HEK293 (cell line): Measurements from ENCODE around the gene KLRC4.
A peak's percentile ranks its signal among the peaks of the same experiment; 100 is the strongest.
"Not testable (repeated sequence)": the region's sequence is repeated elsewhere in the genome, so short reads cannot be mapped to it uniquely, and the experiment has no call there.

Experiments used
- CTCF ChIA-PET: fragments of 350-600 bp; formaldehyde crosslinking; extraction: SDS; loops from one replicate; lab custom pipeline; 2021; ENCODE audit warnings: antibody characterized with exemption; lab: Yijun Ruan, JAX
- POLR2A ChIA-PET: fragments of 300-600 bp; formaldehyde crosslinking; extraction: SDS; loops from one replicate; lab custom pipeline; 2020; ENCODE audit warnings: antibody characterized with exemption, inconsistent platforms; lab: Yijun Ruan, JAX
- H3K27ac ChIP-seq: fragments of 200-500 bp; sonication (Bioruptor generic); 2 replicates; pipeline ENCODE4 v1.5.1; 2014; ENCODE audit warnings: low read depth, low read length, control low read depth, inconsistent platforms; ENCODE audit errors: extremely low read depth
- H3K36me3 ChIP-seq, 2 experiments: fragments of 200-500 bp in 1 of 2; sonication (Bioruptor generic) in 1 of 2; 1 replicate in 1 of 2; 2 replicates in 1 of 2; pipeline ENCODE4 v1.5.1; 2014 to 2017; ENCODE audit warnings: inconsistent platforms in 2 of 2, low read length in 2 of 2; ENCODE audit not compliant: control insufficient read depth in 2 of 2, insufficient read depth in 1 of 2
- H3K4me1 ChIP-seq: fragments of 200-500 bp; sonication (Bioruptor generic); 2 replicates; pipeline ENCODE4 v1.5.1; 2014; ENCODE audit warnings: mild to moderate bottlenecking, low read length, inconsistent platforms; ENCODE audit not compliant: control insufficient read depth, insufficient read depth
- H3K4me3 ChIP-seq: 2 replicates; pipeline ENCODE4 v1.5.1; 2011; ENCODE audit warnings: low read depth, mild to moderate bottlenecking, control low read depth, low read length, moderate library complexity
- H3K9me3 ChIP-seq: fragments of 200-500 bp; sonication (Bioruptor generic); 2 replicates; pipeline ENCODE4 v1.5.1; 2014; ENCODE audit warnings: low read depth, low read length, inconsistent platforms; ENCODE audit not compliant: control insufficient read depth, insufficient read depth
- FEZF1 ChIP-seq: fragments of 450-650 bp; formaldehyde crosslinking; IDR thresholded peaks from 2 replicates; pipeline ENCODE4 v1.5.1; 2016; ENCODE audit warnings: missing biosample characterization, missing genetic modification characterization
- KLF8 ChIP-seq: fragments of 450-650 bp; formaldehyde crosslinking; IDR thresholded peaks from 2 replicates; pipeline ENCODE4 v1.5.1; 2016; ENCODE audit warnings: missing biosample characterization, missing genetic modification characterization
- ZBTB21 ChIP-seq: fragments of 450-650 bp; formaldehyde crosslinking; IDR thresholded peaks from 2 replicates; pipeline ENCODE4 v1.5.1; 2017; ENCODE audit warnings: missing biosample characterization, missing genetic modification characterization
- ZBTB8A ChIP-seq: fragments of 450-650 bp; formaldehyde crosslinking; IDR thresholded peaks from 2 replicates; pipeline ENCODE4 v1.5.1; 2016; ENCODE audit warnings: missing biosample characterization, missing genetic modification characterization
- ZNF10 ChIP-seq: fragments of 450-650 bp; formaldehyde crosslinking; IDR thresholded peaks from 2 replicates; pipeline ENCODE4 v1.5.1; 2017; ENCODE audit warnings: missing biosample characterization, missing genetic modification characterization
- ZNF350 ChIP-seq: fragments of 450-650 bp; formaldehyde crosslinking; IDR thresholded peaks from 2 replicates; pipeline ENCODE4 v1.5.0; 2017; ENCODE audit warnings: missing biosample characterization, mild to moderate bottlenecking, missing genetic modification characterization
- ZNF404 ChIP-seq: fragments of 450-650 bp; formaldehyde crosslinking; IDR thresholded peaks from 2 replicates; pipeline ENCODE4 v1.5.1; 2017; ENCODE audit warnings: missing biosample characterization, missing genetic modification characterization
- ZNF473 ChIP-seq: fragments of 450-650 bp; formaldehyde crosslinking; IDR thresholded peaks from 2 replicates; pipeline ENCODE4 v1.5.1; 2017; ENCODE audit warnings: missing biosample characterization, missing genetic modification characterization
- ZNF501 ChIP-seq: fragments of 450-650 bp; formaldehyde crosslinking; IDR thresholded peaks from 2 replicates; pipeline ENCODE4 v1.5.1; 2016; ENCODE audit warnings: missing biosample characterization, missing genetic modification characterization
- ZNF529 ChIP-seq: fragments of 450-650 bp; formaldehyde crosslinking; IDR thresholded peaks from 2 replicates; pipeline ENCODE4 v1.5.1; 2017; ENCODE audit warnings: missing genetic modification characterization, missing biosample characterization; ENCODE audit not compliant: insufficient replicate concordance
- ZNF544 ChIP-seq: fragments of 450-650 bp; formaldehyde crosslinking; IDR thresholded peaks from 2 replicates; pipeline ENCODE4 v1.5.0; 2017; ENCODE audit warnings: missing biosample characterization, missing genetic modification characterization
- ZNF747 ChIP-seq: fragments of 450-650 bp; formaldehyde crosslinking; IDR thresholded peaks from 2 replicates; pipeline ENCODE4 v1.5.1; 2016; ENCODE audit warnings: missing biosample characterization, missing genetic modification characterization
- ZNF768 ChIP-seq: fragments of 450-650 bp; formaldehyde crosslinking; IDR thresholded peaks from 2 replicates; pipeline ENCODE4 v1.5.1; 2018; ENCODE audit warnings: missing biosample characterization, mild to moderate bottlenecking, missing genetic modification characterization
- ZSCAN16 ChIP-seq: fragments of 450-650 bp; formaldehyde crosslinking; IDR thresholded peaks from 2 replicates; pipeline ENCODE4 v1.5.1; 2016; ENCODE audit warnings: missing biosample characterization, missing genetic modification characterization
- TF ChIP-seq, protein P1 (sequence below): fragments of 450-650 bp; IDR thresholded peaks from 2 replicates; pipeline ENCODE4 v1.5.1; 2018; ENCODE audit warnings: missing biosample characterization, missing genetic modification characterization
- TF ChIP-seq, protein P2 (sequence below): fragments of 450-650 bp; formaldehyde crosslinking; IDR thresholded peaks from 2 replicates; pipeline ENCODE4 v1.5.1; 2017; ENCODE audit warnings: missing biosample characterization, missing genetic modification characterization
- TF ChIP-seq, protein P3 (sequence below): fragments of 450-650 bp; formaldehyde crosslinking; conservative IDR thresholded peaks from 2 replicates; pipeline ENCODE4 v1.5.1; 2016; ENCODE audit warnings: low read depth, missing biosample characterization, missing genetic modification characterization

Gene KLRC4

DNA sequence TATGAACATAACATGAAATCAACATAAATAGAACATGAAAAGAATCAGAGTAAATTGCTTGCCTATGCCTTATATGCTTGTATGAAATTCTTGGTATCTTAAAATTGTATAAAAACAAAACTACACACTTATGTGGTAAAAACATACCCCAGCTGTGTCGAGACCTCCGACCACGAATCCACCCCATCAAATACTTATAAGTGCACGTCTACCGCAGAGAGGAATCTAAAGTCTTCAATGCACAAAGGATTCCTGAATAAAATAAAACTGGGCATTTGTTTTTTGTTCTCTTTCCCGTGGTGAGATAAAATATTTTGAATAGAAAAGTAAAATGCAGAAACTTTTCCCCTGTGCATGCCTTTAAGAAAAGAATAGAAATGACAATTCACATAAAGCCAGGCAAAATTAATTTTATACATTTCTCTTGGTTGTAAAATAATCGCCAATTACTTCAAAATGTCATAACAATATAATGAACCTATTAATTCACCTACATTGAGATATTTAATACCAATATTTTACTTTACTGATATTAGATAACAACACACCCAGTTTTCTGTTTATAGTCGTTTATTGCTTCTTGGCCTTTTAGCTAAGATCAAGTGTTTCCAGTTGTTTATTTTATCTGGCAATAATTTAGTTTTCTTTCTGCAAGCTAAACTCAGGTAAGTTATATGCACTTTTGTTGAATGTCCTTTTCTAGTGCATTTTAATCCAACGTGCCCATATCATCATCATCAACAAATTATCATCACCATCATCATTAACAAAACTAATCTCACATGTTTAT is 20.7 kb downstream of the KLRC4 start:
- CTCF ChIA-PET, result interaction anchor here (0.8 to 1.1 kb wide), 2 partner anchors 23 to 153 kb away, joined by 3 read pairs; no protein-coding TSS in a partner anchor
- no peaks in the 10 kb centered on the region for H3K36me3 ChIP-seq
- TF ChIP-seq, protein P1, sequence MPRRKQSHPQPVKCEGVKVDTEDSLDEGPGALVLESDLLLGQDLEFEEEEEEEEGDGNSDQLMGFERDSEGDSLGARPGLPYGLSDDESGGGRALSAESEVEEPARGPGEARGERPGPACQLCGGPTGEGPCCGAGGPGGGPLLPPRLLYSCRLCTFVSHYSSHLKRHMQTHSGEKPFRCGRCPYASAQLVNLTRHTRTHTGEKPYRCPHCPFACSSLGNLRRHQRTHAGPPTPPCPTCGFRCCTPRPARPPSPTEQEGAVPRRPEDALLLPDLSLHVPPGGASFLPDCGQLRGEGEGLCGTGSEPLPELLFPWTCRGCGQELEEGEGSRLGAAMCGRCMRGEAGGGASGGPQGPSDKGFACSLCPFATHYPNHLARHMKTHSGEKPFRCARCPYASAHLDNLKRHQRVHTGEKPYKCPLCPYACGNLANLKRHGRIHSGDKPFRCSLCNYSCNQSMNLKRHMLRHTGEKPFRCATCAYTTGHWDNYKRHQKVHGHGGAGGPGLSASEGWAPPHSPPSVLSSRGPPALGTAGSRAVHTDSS (tag by site-specific recombination), result peak; percentile 43; the same call in 1 of the 2 replicates
- TF ChIP-seq ZNF501 (tag by site-specific recombination) (no peak), ZNF404 (tag by site-specific recombination) (no peak), ZBTB8A (tag by site-specific recombination) (no peak), KLF8 (tag by site-specific recombination) (no peak), ZNF768 (tag by site-specific recombination) (no peak), ZNF473 (tag by site-specific recombination) (no peak), ZSCAN16 (tag by site-specific recombination) (no peak), ZNF544 (tag by site-specific recombination) (no peak), ZBTB21 (tag by site-specific recombination) (no peak), ZNF350 (tag by site-specific recombination) (no peak), ZNF747 (tag by site-specific recombination) (no peak), FEZF1 (peak; percentile 47), ZNF529 (tag by site-specific recombination) (no peak), ZNF10 (tag by site-specific recombination) (no peak)
- TF ChIP-seq, protein P2, sequence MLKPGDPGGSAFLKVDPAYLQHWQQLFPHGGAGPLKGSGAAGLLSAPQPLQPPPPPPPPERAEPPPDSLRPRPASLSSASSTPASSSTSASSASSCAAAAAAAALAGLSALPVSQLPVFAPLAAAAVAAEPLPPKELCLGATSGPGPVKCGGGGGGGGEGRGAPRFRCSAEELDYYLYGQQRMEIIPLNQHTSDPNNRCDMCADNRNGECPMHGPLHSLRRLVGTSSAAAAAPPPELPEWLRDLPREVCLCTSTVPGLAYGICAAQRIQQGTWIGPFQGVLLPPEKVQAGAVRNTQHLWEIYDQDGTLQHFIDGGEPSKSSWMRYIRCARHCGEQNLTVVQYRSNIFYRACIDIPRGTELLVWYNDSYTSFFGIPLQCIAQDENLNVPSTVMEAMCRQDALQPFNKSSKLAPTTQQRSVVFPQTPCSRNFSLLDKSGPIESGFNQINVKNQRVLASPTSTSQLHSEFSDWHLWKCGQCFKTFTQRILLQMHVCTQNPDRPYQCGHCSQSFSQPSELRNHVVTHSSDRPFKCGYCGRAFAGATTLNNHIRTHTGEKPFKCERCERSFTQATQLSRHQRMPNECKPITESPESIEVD (tag by site-specific recombination), result peak; percentile 67
- TF ChIP-seq, protein P3, sequence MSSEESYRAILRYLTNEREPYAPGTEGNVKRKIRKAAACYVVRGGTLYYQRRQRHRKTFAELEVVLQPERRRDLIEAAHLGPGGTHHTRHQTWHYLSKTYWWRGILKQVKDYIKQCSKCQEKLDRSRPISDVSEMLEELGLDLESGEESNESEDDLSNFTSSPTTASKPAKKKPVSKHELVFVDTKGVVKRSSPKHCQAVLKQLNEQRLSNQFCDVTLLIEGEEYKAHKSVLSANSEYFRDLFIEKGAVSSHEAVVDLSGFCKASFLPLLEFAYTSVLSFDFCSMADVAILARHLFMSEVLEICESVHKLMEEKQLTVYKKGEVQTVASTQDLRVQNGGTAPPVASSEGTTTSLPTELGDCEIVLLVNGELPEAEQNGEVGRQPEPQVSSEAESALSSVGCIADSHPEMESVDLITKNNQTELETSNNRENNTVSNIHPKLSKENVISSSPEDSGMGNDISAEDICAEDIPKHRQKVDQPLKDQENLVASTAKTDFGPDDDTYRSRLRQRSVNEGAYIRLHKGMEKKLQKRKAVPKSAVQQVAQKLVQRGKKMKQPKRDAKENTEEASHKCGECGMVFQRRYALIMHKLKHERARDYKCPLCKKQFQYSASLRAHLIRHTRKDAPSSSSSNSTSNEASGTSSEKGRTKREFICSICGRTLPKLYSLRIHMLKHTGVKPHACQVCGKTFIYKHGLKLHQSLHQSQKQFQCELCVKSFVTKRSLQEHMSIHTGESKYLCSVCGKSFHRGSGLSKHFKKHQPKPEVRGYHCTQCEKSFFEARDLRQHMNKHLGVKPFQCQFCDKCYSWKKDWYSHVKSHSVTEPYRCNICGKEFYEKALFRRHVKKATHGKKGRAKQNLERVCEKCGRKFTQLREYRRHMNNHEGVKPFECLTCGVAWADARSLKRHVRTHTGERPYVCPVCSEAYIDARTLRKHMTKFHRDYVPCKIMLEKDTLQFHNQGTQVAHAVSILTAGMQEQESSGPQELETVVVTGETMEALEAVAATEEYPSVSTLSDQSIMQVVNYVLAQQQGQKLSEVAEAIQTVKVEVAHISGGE (tag by site-specific recombination), result no peak
- no peak overlapping the region for H3K4me3 ChIP-seq
- peaks cover 21% of the 10 kb centered on the region for H3K4me1 ChIP-seq
- POLR2A ChIA-PET, result no interaction called here
- no peaks in the 10 kb centered on the region for H3K9me3 ChIP-seq
- no peak overlapping the region for H3K27ac ChIP-seq

DNA sequence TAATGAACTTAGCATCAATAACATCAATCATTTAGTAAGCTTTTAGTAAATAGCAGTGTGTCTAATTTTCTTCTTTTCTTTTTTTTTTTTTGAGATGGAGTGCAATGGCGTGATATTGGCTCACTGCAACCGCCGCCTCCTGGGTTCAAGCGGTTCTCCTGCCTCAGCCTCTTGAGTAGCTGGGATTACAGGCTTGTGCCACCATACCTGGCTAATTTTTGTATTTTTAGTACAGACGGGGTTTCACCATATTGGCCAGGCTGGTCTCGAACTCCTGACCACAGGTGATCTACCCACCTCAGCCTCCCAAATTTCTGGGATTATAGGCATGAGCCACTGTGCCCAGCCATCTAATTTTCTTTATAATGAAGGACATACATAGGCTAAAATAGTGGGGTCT is 22.1 kb downstream of the KLRC4 start:
- H3K4me1 ChIP-seq, H3K27ac ChIP-seq, CTCF ChIA-PET, POLR2A ChIA-PET, H3K36me3 ChIP-seq, H3K4me3 ChIP-seq, H3K9me3 ChIP-seq: not testable (repeated sequence)
